GM19240 (cell line): Measurements from ENCODE around the gene KDM2B.

ENCODE experiments used
- DNase-seq: peaks from one replicate; pipeline ENCODE4 v3.0.0; 2011; ENCODE audit warnings: low spot score; ENCODE audit not compliant: insufficient read length

The KDM2B gene

GRCh38 chr12:121436706-121437105, 144.1 kb downstream of the KDM2B start:
- DNase-seq = no peak

- no peak for DNase-seq
Observed at GRCh38 chr12:121432740-121433480, 147.9 kb downstream of the KDM2B start.

GRCh38 chr12:121430833-121431415, 149.9 kb downstream of the KDM2B start:
- DNase-seq = no peak

GRCh38 chr12:121428883-121429282, 151.9 kb downstream of the KDM2B start:
- DNase-seq = no peak

- DNase-seq = no peak
Observed at GRCh38 chr12:121427556-121428050, 153.2 kb downstream of the KDM2B start.

- no peak for DNase-seq
Observed at GRCh38 chr12:121424624-121424975, 156.2 kb downstream of the KDM2B start.

- no peak for DNase-seq
Observed at GRCh38 chr12:121423682-121424623, 156.9 kb downstream of the KDM2B start.

- no peak for DNase-seq
Observed at GRCh38 chr12:121423253-121423652, 157.6 kb downstream of the KDM2B start.

- no peak for DNase-seq
Observed at GRCh38 chr12:121420109-121420508, 160.7 kb downstream of the KDM2B start.

GRCh38 chr12:121417847-121418246, 163.0 kb downstream of the KDM2B start:
- DNase-seq = no peak

GRCh38 chr12:121413917-121414316, 166.9 kb downstream of the KDM2B start:
- no peak for DNase-seq

- no peak for DNase-seq
Observed at GRCh38 chr12:121405211-121405610, 175.6 kb downstream of the KDM2B start.

- DNase-seq = no peak
Observed at GRCh38 chr12:121404734-121405133, 176.1 kb downstream of the KDM2B start.

GRCh38 chr12:121403721-121404120, 177.1 kb downstream of the KDM2B start:
- DNase-seq = no peak

- peak; percentile 32 for DNase-seq
Observed at GRCh38 chr12:121400332-121401139, 180.3 kb downstream of the KDM2B start.

GRCh38 chr12:121399391-121400331, 181.2 kb downstream of the KDM2B start, which contains the start of gene RNF34:
RNF34 (plus strand) TSS chr12:121400118; CDS start chr12:121400213, 95 bp downstream.
- DNase-seq = peak; percentile 80

- DNase-seq = no peak
Observed at GRCh38 chr12:121398355-121398754, 182.5 kb downstream of the KDM2B start.

GRCh38 chr12:121397521-121397920, 183.3 kb downstream of the KDM2B start:
- DNase-seq = no peak

- DNase-seq = no peak
Observed at GRCh38 chr12:121392325-121392716, 188.5 kb downstream of the KDM2B start.
